Thoracic aorta (tissue), 2 donors: ENCODE measurements around the gene TIMM10B. TPM values are rescaled to one million over a fixed set of nuclear protein-coding genes. Genes with fewer than 3 reads are reported as not detected.

Experiments used
- ATAC-seq: fragments of 150-250 bp; one replicate; pipeline ENCODE4 v1.8.0; 2017; ENCODE audit warnings: low read depth; ENCODE audit not compliant: insufficient number of reproducible peaks, low FRiP score
- DNase-seq: peaks from one replicate; pipeline ENCODE4 v3.0.0-alpha.2; 2020; ENCODE audit warnings: low spot score
- H3K27ac ChIP-seq, 2 donors: fragments of 200-600 bp; sonication (generic); 1 replicate in 1 of 2; 2 replicates in 1 of 2; pipeline ENCODE4 v1.5.1; 2016; ENCODE audit warnings: mild to moderate bottlenecking in 2 of 2, moderate library complexity in 2 of 2
- H3K27me3 ChIP-seq: fragments of 200-600 bp; sonication (generic); replicated peaks from 2 replicates; pipeline ENCODE4 v1.6.0; 2016; ENCODE audit warnings: mild to moderate bottlenecking; ENCODE audit not compliant: insufficient read depth
- H3K36me3 ChIP-seq: fragments of 200-600 bp; sonication (generic); one replicate; pipeline ENCODE4 v1.5.1; 2016
- H3K4me1 ChIP-seq, 2 donors: fragments of 200-600 bp; sonication (generic); 1 replicate in 1 of 2; 2 replicates in 1 of 2; pipeline versions ENCODE4 v1.5.1 to v1.6.0; 2016; ENCODE audit warnings: low read depth in 2 of 2, mild to moderate bottlenecking in 1 of 2; ENCODE audit not compliant: control insufficient read depth in 1 of 2
- H3K4me3 ChIP-seq: fragments of 200-600 bp; sonication (generic); 2 replicates; pipeline ENCODE4 v1.5.1; 2016; ENCODE audit warnings: mild to moderate bottlenecking
- H3K9me3 ChIP-seq: fragments of 200-600 bp; sonication (generic); 2 replicates; pipeline ENCODE4 v1.5.1; 2016
- total RNA-seq, 2 donors: library from RNA; depleted of rRNA; stranded (reverse); fragments of >200 nt; gene quantifications; one replicate each; pipeline versions ENCODE4 v1.1.0 to v1.2.3, GENCODE V29; 2016
- TF ChIP-seq, protein P1 (sequence below): fragments of 200-600 bp; sonication (generic); IDR thresholded peaks from one replicate; pipeline ENCODE4 v1.5.1; 2019; ENCODE audit warnings: antibody characterized with exemption

Gene TIMM10B
- total RNA-seq, 2 donors from 2014 or later, result 47.7 to 49.9 TPM

DNA sequence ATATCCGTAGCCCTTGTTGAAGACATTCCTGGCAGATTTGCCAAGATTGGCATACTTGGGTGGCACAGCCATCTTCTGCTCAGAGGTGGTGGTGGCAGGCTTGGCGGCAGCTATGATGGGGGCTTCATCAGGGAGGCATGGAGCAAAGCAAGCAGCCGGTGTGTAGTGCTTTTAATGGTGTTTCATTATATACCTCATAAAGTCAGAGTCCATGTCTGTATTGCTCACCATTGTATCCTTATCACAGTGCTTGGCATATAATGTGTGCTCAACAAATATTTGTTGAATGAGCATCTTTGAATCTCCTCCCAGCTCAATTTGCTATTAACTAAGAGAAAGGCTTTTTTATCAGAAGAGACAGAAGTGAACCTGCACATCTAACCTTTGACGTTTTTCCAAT is 8.0 kb downstream of the TIMM10B start:
- H3K27ac ChIP-seq, result no peak overlapping the region
- no peak overlapping the region for H3K4me3 ChIP-seq
- no peaks in the 10 kb centered on the region for H3K4me1 ChIP-seq
- ATAC-seq, result no peak
- TF ChIP-seq, protein P1, sequence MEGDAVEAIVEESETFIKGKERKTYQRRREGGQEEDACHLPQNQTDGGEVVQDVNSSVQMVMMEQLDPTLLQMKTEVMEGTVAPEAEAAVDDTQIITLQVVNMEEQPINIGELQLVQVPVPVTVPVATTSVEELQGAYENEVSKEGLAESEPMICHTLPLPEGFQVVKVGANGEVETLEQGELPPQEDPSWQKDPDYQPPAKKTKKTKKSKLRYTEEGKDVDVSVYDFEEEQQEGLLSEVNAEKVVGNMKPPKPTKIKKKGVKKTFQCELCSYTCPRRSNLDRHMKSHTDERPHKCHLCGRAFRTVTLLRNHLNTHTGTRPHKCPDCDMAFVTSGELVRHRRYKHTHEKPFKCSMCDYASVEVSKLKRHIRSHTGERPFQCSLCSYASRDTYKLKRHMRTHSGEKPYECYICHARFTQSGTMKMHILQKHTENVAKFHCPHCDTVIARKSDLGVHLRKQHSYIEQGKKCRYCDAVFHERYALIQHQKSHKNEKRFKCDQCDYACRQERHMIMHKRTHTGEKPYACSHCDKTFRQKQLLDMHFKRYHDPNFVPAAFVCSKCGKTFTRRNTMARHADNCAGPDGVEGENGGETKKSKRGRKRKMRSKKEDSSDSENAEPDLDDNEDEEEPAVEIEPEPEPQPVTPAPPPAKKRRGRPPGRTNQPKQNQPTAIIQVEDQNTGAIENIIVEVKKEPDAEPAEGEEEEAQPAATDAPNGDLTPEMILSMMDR, result no peak
- H3K9me3 ChIP-seq, result no peaks in the 10 kb centered on the region
- no peaks in the 10 kb centered on the region for H3K27me3 ChIP-seq
- no peaks in the 10 kb centered on the region for H3K36me3 ChIP-seq
- no peak for DNase-seq

- Histone ChIP-seq H3K4me1 (peaks cover 8 to 34% of the 10 kb centered on the region in 2 donors), H3K36me3 (no peaks in the 10 kb centered on the region), H3K27ac (peak within 1 kb of the TSS; percentile 64 to 75), H3K4me3 (no peak within 1 kb of the TSS), H3K27me3 (no peaks in the 10 kb centered on the region), H3K9me3 (no peaks in the 10 kb centered on the region)
- TF ChIP-seq, protein P1, result no peak
- ATAC-seq (no peak), DNase-seq (no peak)
Observed at GRCh38 chr11:6497069-6497839, 16.0 kb downstream of the TIMM10B start, which contains the start of gene DNHD1. Gene DNHD1 (plus strand): TSS chr11:6497280. CDS start chr11:6498216, 936 bp downstream.

DNA sequence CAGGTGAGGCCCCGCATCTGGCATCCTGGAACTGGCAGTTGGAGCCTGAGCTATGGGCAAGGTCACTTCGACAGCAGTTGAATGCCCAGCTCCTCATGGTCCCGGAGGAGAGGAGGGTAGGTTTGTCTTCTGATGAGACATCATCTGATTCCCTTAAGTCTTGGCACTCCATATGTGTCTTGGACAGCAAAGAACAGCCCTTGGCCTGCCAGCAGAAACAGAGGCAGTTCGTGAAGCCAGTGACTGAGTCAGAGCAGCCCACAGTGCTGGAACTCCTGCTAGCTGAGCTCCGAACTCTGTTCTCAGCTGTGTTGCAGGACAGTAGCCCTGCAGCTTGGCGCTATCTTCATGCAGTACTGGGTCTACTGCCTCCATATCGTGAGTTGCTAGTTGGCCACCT is 16.8 kb downstream of the TIMM10B start:
- no peak for ATAC-seq
- no peak overlapping the region for H3K4me3 ChIP-seq

DNA sequence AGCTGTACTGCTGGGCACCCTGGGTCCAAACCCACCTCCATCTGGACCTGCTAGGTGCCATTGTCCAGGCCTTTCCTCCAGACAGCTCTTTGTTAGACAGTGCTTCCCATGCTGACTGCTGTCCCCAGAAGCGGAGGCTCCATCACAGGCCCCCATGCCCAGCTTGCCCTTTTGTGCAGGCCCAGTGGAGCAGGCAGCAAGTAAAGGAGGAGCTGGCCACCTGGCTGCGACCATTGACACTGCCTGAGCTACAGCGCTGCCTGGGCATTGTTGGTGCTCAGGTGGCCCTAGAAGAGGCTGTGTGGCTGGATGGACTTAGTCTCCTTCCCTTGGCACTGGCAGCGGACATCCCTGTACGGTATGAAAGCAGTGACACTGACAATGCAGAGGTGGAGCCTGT is 17.2 kb downstream of the TIMM10B start:
- Histone ChIP-seq H3K4me3 (no peak overlapping the region), H3K9me3 (no peaks in the 10 kb centered on the region), H3K4me1 (peaks cover 8 to 34% of the 10 kb centered on the region in 2 donors), H3K27ac (peak overlapping the region; percentile 64 to 75), H3K36me3 (peaks cover 6% of the 10 kb centered on the region), H3K27me3 (no peaks in the 10 kb centered on the region)
- ATAC-seq, result no peak
- no peak for DNase-seq
- TF ChIP-seq, protein P1, result no peak

More for the DNA sequence above, 16.8 kb downstream of the TIMM10B start:
- DNase-seq, result no peak
- Histone ChIP-seq H3K36me3 (peaks cover 6% of the 10 kb centered on the region), H3K9me3 (no peaks in the 10 kb centered on the region), H3K27me3 (no peaks in the 10 kb centered on the region), H3K4me1 (peaks cover 8 to 34% of the 10 kb centered on the region in 2 donors), H3K27ac (peak overlapping the region; percentile 64 to 75)
- TF ChIP-seq, protein P1, result no peak

GRCh38 chr11:6502382-6502781 is 21.1 kb downstream of the TIMM10B start:
- no peak for DNase-seq
- H3K36me3 ChIP-seq, result peaks cover 6% of the 10 kb centered on the region
- H3K9me3 ChIP-seq, result no peaks in the 10 kb centered on the region
- no peak overlapping the region for H3K27ac ChIP-seq
- no peaks in the 10 kb centered on the region for H3K27me3 ChIP-seq
- peaks cover 8 to 32% of the 10 kb centered on the region in 2 donors for H3K4me1 ChIP-seq
- H3K4me3 ChIP-seq, result no peak overlapping the region
- no peak for ATAC-seq
- TF ChIP-seq, protein P1, result no peak
